HepG2 (cell line): ENCODE measurements around the gene ABCG8. TPM values are rescaled to one million over a fixed set of nuclear protein-coding genes. Genes with fewer than 3 reads are reported as not detected.

Source experiments
- HDAC2 ChIP-seq: sonication (generic); formaldehyde crosslinking; IDR thresholded peaks from 2 replicates; pipeline ENCODE4 v1.4.0; 2020; ENCODE audit warnings: missing genetic modification reagents
- MBNL3 ChIP-seq: fragments of 250-450 bp; sonication (Bioruptor Pico); conservative IDR thresholded peaks from 2 replicates; pipeline ENCODE4 v1.8.0; 2022; ENCODE audit warnings: mild to moderate bottlenecking, inconsistent platforms
- MLLT10 ChIP-seq: sonication (generic); formaldehyde crosslinking; IDR thresholded peaks from 2 replicates; pipeline ENCODE4 v1.4.0; 2020; ENCODE audit warnings: missing genetic modification reagents
- NFATC3 ChIP-seq: sonication (generic); formaldehyde crosslinking; IDR thresholded peaks from 2 replicates; pipeline ENCODE4 v1.5.1; 2020; ENCODE audit warnings: mild to moderate bottlenecking, missing genetic modification reagents
- NR2F2 ChIP-seq: IDR thresholded peaks from 2 replicates; pipeline ENCODE4 v1.6.1; 2012; ENCODE audit warnings: low read depth, inconsistent platforms, borderline replicate concordance
- TP53 ChIP-seq: sonication (generic); formaldehyde crosslinking; conservative IDR thresholded peaks from 2 replicates; pipeline ENCODE4 v1.4.0; 2020; ENCODE audit warnings: missing genetic modification reagents
- ZBTB14 ChIP-seq: sonication (generic); formaldehyde crosslinking; IDR thresholded peaks from 2 replicates; pipeline ENCODE4 v1.4.0; 2020; ENCODE audit warnings: missing genetic modification reagents
- ZBTB21 ChIP-seq: sonication (generic); formaldehyde crosslinking; IDR thresholded peaks from 2 replicates; pipeline ENCODE4 v1.4.0; 2020; ENCODE audit warnings: missing genetic modification reagents
- ZNF446 ChIP-seq: sonication (generic); formaldehyde crosslinking; IDR thresholded peaks from 2 replicates; pipeline ENCODE4 v1.5.0; 2020; ENCODE audit warnings: mild to moderate bottlenecking, missing genetic modification reagents
- ZNF639 ChIP-seq: conservative IDR thresholded peaks from 2 replicates; pipeline ENCODE4 v1.6.1; 2018; ENCODE audit warnings: missing genetic modification reagents
- ZNF773 ChIP-seq: sonication (generic); formaldehyde crosslinking; IDR thresholded peaks from 2 replicates; pipeline ENCODE4 v1.4.0; 2020; ENCODE audit warnings: missing genetic modification reagents, borderline replicate concordance
- ZSCAN12 ChIP-seq: sonication (generic); formaldehyde crosslinking; IDR thresholded peaks from 2 replicates; pipeline ENCODE4 v1.9.0; 2021; ENCODE audit warnings: mild to moderate bottlenecking, missing genetic modification reagents
- polyA plus RNA-seq, 8 experiments: library from polyadenylated mRNA; depleted of rRNA in 3 of 8; stranded (reverse) in 7 of 8; unstranded in 1 of 8; fragments of >200 nt; fragmentation: Illumina TruSeq in 4 of 8; extraction: Trizol in 4 of 8; gene quantifications; 2 replicates each; pipeline versions ENCODE4 v1.2.1 to v1.2.3, GENCODE V29; 2011 to 2016; ENCODE audit warnings: low read depth in 4 of 8, missing spikeins in 1 of 8, mixed read lengths in 1 of 8; ENCODE audit not compliant: insufficient read depth in 1 of 8
- total RNA-seq, 5 experiments: library from RNA; depleted of rRNA; stranded (reverse); fragments of >200 nt; fragmentation: Illumina TruSeq; extraction: Trizol; gene quantifications; 2 replicates each; pipeline ENCODE4 v1.2.3, GENCODE V29; 2016; ENCODE audit warnings: low read depth in 1 of 5
- TF ChIP-seq, protein P1 (sequence below): sonication (generic); formaldehyde crosslinking; IDR thresholded peaks from 2 replicates; pipeline ENCODE4 v1.9.0; 2021; ENCODE audit warnings: missing genetic modification reagents, borderline replicate concordance

ABCG8 gene
- total and polyA plus RNA-seq, 2 of the 13 experiments (the other 11 are each of a cell fraction or from before 2014, with no cell fraction given), result 8.1 to 8.8 TPM

- TF ChIP-seq ZNF639 (CRISPR knock-in tag), result no peak
- no peak for TF ChIP-seq ZBTB14
- TF ChIP-seq MLLT10, result no peak
- no peak for TF ChIP-seq NFATC3 (CRISPR knock-in tag)
- TF ChIP-seq, protein P1, sequence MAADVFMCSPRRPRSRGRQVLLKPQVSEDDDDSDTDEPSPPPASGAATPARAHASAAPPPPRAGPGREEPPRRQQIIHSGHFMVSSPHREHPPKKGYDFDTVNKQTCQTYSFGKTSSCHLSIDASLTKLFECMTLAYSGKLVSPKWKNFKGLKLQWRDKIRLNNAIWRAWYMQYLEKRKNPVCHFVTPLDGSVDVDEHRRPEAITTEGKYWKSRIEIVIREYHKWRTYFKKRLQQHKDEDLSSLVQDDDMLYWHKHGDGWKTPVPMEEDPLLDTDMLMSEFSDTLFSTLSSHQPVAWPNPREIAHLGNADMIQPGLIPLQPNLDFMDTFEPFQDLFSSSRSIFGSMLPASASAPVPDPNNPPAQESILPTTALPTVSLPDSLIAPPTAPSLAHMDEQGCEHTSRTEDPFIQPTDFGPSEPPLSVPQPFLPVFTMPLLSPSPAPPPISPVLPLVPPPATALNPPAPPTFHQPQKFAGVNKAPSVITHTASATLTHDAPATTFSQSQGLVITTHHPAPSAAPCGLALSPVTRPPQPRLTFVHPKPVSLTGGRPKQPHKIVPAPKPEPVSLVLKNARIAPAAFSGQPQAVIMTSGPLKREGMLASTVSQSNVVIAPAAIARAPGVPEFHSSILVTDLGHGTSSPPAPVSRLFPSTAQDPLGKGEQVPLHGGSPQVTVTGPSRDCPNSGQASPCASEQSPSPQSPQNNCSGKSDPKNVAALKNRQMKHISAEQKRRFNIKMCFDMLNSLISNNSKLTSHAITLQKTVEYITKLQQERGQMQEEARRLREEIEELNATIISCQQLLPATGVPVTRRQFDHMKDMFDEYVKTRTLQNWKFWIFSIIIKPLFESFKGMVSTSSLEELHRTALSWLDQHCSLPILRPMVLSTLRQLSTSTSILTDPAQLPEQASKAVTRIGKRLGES (CRISPR knock-in tag), result no peak
- no peak for TF ChIP-seq NR2F2
- no peak for TF ChIP-seq ZNF773
- no peak for TF ChIP-seq ZNF446 (CRISPR knock-in tag)
- no peak for TF ChIP-seq ZSCAN12 (CRISPR knock-in tag)
- TF ChIP-seq HDAC2, result no peak
- TF ChIP-seq MBNL3, result no peak
- TF ChIP-seq TP53, result no peak
- no peak for TF ChIP-seq ZBTB21 (CRISPR knock-in tag)
Measured at GRCh38 chr2:43877782-43878464, 39.2 kb downstream of the ABCG8 start (continued).
